GM12872 (cell line): ENCODE measurements around the gene YAE1.

Source experiments
- TF ChIP-seq, protein P1 (sequence below): IDR thresholded peaks from 3 replicates; pipeline ENCODE4 v1.5.1; 2011; ENCODE audit warnings: low read depth, mild to moderate bottlenecking, low read length, moderate library complexity; ENCODE audit not compliant: insufficient read depth

Gene YAE1

DNA sequence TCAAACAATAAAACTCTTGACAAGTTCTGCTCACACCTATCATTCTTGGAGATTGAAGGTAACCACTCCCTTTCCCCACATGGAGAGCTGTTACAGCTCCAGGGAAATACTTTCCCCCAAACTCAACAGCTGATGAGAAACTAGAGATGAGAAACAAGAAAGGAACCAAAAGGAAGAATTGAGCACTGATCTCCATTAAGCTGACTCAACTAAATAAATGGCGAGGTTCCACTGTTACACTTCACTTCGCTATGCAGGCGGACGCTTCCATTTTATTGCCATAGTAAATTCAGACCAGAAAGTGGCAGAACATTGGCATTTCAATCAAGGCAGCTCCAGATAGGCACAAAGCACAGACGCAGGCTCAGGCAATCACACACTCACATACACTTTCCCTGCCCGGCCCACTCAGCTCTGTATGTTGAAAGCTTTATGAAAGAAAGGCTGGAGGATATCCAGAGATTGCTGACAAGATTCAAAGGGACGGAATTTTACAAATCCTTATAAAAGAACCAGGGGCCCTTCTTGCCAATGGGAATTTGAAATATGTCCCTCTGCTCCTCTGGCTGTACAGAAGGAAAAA lies 11.5 kb upstream of the YAE1 start:
- TF ChIP-seq, protein P1, sequence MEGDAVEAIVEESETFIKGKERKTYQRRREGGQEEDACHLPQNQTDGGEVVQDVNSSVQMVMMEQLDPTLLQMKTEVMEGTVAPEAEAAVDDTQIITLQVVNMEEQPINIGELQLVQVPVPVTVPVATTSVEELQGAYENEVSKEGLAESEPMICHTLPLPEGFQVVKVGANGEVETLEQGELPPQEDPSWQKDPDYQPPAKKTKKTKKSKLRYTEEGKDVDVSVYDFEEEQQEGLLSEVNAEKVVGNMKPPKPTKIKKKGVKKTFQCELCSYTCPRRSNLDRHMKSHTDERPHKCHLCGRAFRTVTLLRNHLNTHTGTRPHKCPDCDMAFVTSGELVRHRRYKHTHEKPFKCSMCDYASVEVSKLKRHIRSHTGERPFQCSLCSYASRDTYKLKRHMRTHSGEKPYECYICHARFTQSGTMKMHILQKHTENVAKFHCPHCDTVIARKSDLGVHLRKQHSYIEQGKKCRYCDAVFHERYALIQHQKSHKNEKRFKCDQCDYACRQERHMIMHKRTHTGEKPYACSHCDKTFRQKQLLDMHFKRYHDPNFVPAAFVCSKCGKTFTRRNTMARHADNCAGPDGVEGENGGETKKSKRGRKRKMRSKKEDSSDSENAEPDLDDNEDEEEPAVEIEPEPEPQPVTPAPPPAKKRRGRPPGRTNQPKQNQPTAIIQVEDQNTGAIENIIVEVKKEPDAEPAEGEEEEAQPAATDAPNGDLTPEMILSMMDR: no peak

DNA sequence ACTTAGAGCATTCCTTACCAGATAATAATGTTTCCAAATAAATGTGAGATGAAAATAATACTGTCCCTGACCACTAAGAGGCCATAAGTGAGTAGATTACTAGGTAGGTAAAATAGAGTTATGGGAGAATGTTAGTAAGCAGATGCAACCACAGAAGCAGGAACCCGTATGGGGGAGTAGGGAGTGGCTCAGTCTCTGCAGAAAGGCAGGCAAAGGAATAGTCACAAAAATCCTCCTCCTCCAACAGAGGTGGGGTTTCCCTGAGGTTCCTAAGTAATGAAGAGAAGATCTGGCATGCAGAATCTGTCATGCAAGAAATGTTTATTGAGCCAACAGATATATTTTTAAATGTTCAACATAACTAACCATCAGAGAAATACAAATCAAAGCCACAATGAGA lies 9.0 kb upstream of the YAE1 start:
- TF ChIP-seq, protein P1: no peak

DNA sequence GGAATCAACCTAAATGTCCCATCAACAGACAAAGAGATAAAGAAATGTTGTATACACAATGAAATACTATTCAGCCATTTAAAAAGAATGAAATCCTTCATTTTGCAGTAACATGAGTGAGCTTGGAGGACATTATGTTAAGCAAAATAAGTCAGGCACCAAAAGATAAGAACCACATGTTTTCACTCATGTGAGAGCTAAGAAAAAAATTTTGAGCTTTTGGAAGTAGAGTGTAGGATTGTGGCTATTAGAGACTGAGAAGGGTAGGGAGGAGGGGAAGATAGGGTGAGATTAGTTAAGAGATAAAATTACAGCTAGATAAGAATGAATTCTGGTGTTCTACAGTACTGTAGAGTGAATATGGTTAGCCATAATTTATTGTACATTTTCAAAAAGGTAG lies 8.3 kb upstream of the YAE1 start:
- TF ChIP-seq, protein P1: no peak

DNA sequence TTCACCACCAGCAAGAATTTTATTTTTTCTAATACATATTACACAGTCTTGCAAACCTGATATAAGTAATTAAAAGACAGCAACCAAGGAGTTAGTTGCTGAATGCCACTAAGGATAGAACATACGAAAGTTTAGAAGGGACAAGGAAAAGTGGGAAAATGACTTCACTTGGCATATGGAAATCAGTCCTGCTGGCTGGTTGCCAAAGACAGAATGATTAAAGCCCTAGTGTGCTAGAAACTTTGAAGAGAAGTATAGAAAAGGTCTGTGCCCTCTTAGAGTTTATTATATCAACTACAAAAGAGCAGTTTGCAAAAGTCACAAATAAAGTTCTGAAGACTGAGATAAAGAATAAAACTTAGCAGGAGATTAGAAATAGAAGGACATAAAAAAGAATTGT lies 5.8 kb upstream of the YAE1 start:
- TF ChIP-seq, protein P1: no peak

DNA sequence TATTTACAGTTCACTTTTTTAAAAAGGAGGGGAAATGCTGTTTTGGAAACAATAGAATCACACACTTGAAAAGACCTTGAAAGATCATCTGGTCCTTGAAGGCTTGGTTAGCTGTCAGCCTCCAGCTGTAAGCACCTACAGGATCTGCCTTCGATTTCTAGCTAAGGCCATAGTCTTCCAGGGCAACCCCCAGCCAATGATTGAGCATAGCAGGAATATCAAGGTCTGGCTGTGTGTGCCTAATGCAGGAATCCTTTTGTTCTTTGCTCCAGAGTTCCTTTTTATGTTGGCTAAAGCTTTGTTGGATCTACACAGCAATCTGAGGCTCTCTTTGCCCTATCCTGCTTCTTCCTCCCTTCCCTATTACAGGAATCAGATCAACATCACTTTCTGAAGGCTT lies 5.2 kb upstream of the YAE1 start:
- TF ChIP-seq, protein P1: no peak

DNA sequence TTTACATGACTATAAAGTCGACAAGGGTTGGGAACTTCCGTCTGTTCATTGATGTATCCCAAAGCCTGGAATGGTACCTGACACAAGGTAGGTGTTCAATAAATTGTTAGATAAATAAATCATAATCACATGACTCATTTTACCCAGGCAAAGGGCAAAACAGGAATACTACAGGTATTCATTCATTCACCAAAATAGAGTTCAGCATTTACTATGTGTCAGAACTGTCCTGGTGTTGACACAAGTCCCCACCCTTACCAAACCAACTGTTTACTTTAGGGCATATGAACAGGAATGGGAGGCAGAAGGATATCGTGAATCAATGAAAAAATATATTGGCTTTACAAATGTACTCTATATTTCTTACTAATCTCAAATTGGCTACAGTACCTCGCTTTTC lies 666 bp upstream of the YAE1 start:
- TF ChIP-seq, protein P1: no peak

DNA sequence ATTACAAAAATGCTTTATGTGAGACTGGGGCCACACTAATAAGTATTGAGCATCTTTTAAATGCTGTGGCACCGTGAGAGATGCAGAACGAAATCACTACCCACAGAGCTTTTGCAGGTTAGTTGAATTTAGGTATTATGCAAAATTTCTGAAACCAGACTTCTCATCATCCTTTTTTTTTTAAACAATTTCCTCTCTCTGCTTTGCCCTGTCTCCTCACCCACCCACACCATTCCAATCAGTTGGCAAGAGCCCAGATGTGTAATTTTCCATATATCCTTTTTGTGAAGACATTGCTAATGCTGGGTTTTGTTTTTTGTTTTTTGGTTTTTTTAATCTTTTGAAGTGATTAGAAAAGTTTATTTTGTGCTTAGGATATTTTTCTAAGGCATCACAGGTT lies 1.1 kb downstream of the YAE1 start:
- TF ChIP-seq, protein P1: no peak
